Measurements from ENCODE around the gene TMEM26.

Gene TMEM26

DNA sequence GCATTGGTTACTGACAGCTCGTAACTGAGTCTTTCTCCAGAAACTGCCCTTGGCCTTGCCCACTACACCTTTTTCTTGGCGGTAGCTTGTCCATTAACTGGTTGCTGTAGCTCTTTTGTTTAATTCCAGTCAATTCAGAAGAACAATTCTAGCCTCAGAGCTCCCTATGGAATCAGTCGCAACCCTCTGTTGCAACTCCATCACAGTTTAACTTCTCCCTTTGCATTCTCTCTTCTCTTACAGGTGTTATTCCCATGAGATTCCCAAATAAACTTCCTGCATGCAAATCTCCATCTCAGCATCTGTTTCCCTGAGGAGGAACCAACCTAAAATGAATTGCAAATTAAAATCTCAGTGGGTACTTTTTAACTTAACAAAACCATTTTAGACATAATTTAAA lies 28.4 kb upstream of the TMEM26 start:
- no peak for DNase-seq (ENCODE audit: low spot score)
- Histone ChIP-seq H3K27ac (no peak overlapping the region), H3K4me3 (no peak overlapping the region)
- TF ChIP-seq CTCF (IDR thresholded peaks at IDR 0.05): no peak

- no peak overlapping the region for H3K27ac ChIP-seq
- H3K4me3 ChIP-seq: no peak overlapping the region
- no peak for TF ChIP-seq CTCF (IDR thresholded peaks at IDR 0.05)
- no peak for DNase-seq (ENCODE audit: low spot score)
Observed at GRCh38 chr10:61480208-61480607, 27.0 kb upstream of the TMEM26 start.

DNA sequence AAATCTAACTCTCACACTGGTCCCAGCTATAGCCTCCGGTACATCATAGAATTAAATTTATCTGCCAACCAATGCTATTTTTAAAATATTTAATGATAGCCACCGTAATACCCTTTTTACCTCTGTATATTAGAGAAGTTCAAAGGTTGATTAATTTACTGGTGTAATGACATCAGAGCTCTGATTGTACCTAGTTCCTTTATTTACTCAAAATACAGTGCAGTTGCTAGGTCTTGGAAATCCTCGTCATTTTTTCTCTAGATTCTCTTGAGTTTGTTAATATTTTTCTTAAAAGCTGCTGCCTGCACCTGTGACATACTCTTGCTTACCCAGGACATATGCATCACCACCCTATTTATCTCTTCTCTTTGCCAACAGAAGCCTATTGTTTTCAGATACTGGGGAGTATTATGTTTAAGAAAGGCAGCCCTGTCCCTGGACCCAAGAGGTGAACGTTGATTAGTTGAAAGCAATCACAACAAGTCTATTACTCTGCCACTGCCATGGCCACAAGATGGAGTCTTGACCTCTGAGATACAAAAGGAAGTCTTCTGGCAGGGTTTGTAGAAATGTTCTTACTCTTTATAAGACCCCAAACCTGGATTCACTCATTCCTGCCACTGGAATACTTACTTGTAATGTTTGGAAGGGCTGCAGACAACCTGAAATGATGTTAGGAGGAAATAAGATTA lies 25.6 kb upstream of the TMEM26 start:
- DNase-seq (ENCODE audit: low spot score): no peak
- Histone ChIP-seq H3K4me3 (no peak overlapping the region), H3K27ac (no peak overlapping the region)
- no peak for TF ChIP-seq CTCF (IDR thresholded peaks at IDR 0.05)

- no peak for TF ChIP-seq CTCF (IDR thresholded peaks at IDR 0.05)
- H3K27ac ChIP-seq: no peak overlapping the region
- DNase-seq (ENCODE audit: low spot score): no peak
- H3K4me3 ChIP-seq: no peak overlapping the region
Observed at GRCh38 chr10:61477451-61477850, 24.3 kb upstream of the TMEM26 start.

DNA sequence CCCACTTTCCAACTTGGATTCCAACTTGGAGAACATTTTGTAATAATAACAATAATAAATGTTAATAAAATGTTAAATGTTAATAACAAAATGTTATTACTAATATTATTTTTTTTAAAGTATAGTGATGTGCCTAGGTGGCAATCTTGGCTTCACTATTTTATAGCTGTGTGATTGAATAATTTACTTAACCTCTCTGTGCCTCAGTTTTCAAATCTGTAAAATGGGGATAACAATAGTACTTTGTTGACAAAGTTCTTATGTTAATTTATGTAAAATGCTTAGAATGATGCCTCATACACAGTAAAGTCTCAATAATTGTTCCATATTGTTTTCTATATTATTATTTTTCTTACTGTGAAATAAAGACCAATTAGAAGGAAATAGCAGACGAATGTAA lies 23.3 kb upstream of the TMEM26 start:
- Histone ChIP-seq H3K27ac (no peak overlapping the region), H3K4me3 (no peak overlapping the region)
- TF ChIP-seq CTCF (IDR thresholded peaks at IDR 0.05): no peak
- no peak for DNase-seq (ENCODE audit: low spot score)

- H3K27ac ChIP-seq: no peak overlapping the region
- TF ChIP-seq CTCF (IDR thresholded peaks at IDR 0.05): no peak
- no peak for DNase-seq (ENCODE audit: low spot score)
- H3K4me3 ChIP-seq: no peak overlapping the region
Observed at GRCh38 chr10:61475449-61475873, 22.3 kb upstream of the TMEM26 start.

DNA sequence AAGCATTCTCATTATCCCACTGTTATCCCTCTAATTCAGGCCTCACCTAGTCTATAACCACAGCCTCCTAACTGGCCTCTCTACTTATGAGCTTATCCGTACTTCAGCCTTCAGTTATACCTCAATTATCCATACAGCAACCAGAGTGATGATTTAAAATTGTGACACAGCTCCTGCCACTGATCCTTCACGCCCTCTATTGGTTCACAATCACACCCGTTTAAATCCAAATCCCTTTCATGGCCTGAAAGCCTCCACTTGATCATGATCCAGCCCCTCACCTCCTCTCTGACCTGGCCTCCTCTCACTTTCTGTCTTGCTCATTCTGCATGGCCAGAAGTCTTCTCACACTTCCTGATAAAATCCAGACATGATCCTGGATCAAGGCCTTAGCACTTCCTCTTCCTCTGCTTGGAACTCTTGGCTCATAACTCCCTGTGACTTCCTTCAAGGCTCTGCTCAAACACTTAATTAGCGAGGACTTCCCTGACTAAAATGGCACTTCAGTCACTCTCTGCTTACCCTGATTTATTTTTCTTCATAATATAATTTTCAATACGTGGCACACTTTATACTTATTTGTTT lies 19.0 kb upstream of the TMEM26 start:
- Histone ChIP-seq H3K27ac (no peak overlapping the region), H3K4me3 (no peak overlapping the region)
- no peak for TF ChIP-seq CTCF (IDR thresholded peaks at IDR 0.05)
- no peak for DNase-seq (ENCODE audit: low spot score)

Data from coronary artery (tissue), 2 donors.